Adrenal gland (tissue), 12 donors: ENCODE results near the gene CCL3. TPM values are rescaled to one million over a fixed set of nuclear protein-coding genes. Genes with fewer than 3 reads are reported as not detected.

ENCODE experiments used
- DNase-seq, 7 donors: peaks; one replicate each; pipeline ENCODE4 v3.0.0-alpha.2; 2019 to 2020
- H3K27ac ChIP-seq, 5 donors: fragments of 200-600 bp; sonication (generic) in 4 of 5; 1 replicate in 3 of 5; 2 replicates in 2 of 5; pipeline versions ENCODE4 v1.5.1 to v1.8.0; 2016 to 2020; ENCODE audit warnings: mild to moderate bottlenecking in 1 of 5
- H3K27me3 ChIP-seq: fragments of 200-600 bp; 2 replicates; pipeline ENCODE4 v1.8.0; 2021
- H3K36me3 ChIP-seq, 2 donors: fragments of 200-600 bp; replicated peaks in 1 of 2; 1 replicate in 1 of 2; 2 replicates in 1 of 2; pipeline versions ENCODE4 v1.5.1 to v1.8.0; 2018 to 2022
- H3K4me1 ChIP-seq, 2 donors: fragments of 200-600 bp; replicated peaks in 1 of 2; 1 replicate in 1 of 2; 2 replicates in 1 of 2; pipeline versions ENCODE4 v1.5.1 to v1.8.0; 2018 to 2021
- H3K4me3 ChIP-seq, 4 donors: fragments of 200-600 bp; sonication (generic) in 3 of 4; one replicate each; pipeline ENCODE4 v1.5.1; 2016 to 2018
- H3K9me3 ChIP-seq, 3 donors: fragments of 200-600 bp; sonication (generic) in 1 of 3; replicated peaks in 1 of 3; 1 replicate in 2 of 3; 2 replicates in 1 of 3; pipeline versions ENCODE4 v1.5.1 to v1.8.0; 2016 to 2021
- POLR2A ChIP-seq, 2 donors: fragments of 450-650 bp; IDR thresholded peaks; one replicate each; pipeline ENCODE4 v1.6.1; 2017; ENCODE audit warnings: antibody characterized with exemption in 2 of 2, mild to moderate bottlenecking in 2 of 2, moderate library complexity in 1 of 2
- WGBS, 4 donors: extraction: QIAGEN DNeasy Blood & Tissue Kit in 2 of 4; methylation state at CpG; one replicate each; pipeline versions ENCODE4 v1.1.5 to v1.1.7; 2013 to 2017; 5-methylcytosine and 5-hydroxymethylcytosine counted together
- intact Hi-C, 2 donors: fragments of 100-400 bp; cut with DNase I; formaldehyde crosslinking; loops; one replicate each; pipeline versions ENCODE4 v1.14.1 to v1.15.0; 2022 to 2023
- polyA plus RNA-seq, 3 donors: library from polyadenylated mRNA; stranded (reverse); fragments of 200-250 nt in 2 of 3; fragments of 350-450 nt in 1 of 3; fragmentation: Illumina TruSeq in 1 of 3; extraction: RNeasy Lipid Tissue Mini Kit (QIAGEN cat#74804) in 1 of 3; gene quantifications; one replicate each; pipeline ENCODE4 v1.2.3, GENCODE V29; 2013 to 2014
- total RNA-seq, 9 donors: library from RNA; depleted of rRNA in 4 of 9; stranded (reverse); fragments of >200 nt in 4 of 9; fragments of 120-200 nt in 1 of 9; fragmentation: NEBNext Ultra II Directional in 1 of 9; extraction: Animal tissue kit (Norgen Biotek cat#: 25700) in 1 of 9; gene quantifications; one replicate each; pipeline versions ENCODE4 v1.1.0 to v1.2.4, GENCODE V29; 2013 to 2023
- TF ChIP-seq, protein P1 (sequence below), 6 experiments: fragments of 450-650 bp in 4 of 6; fragments of 200-600 bp in 2 of 6; sonication (generic) in 1 of 6; IDR thresholded peaks; 1 replicate in 5 of 6; 2 replicates in 1 of 6; pipeline versions ENCODE4 v1.5.1 to v1.8.0; 2016 to 2021; ENCODE audit warnings: antibody characterized with exemption in 6 of 6, mild to moderate bottlenecking in 2 of 6, moderate library complexity in 1 of 6
- donor health status: healthy with polysubstance abuse.
- donor health status: Bipolar disorder and iron deficiency.
- donor health status: DM: yes; HTN: yes; CAD: no.
- donor health status: DM: no; HTN: no; CAD: no.
- donor health status: DM: no; HTN: no; CAD: no.
- donor health status: DM: yes; HTN: yes; CAD: no.

Gene CCL3
- total and polyA plus RNA-seq, 12 donors: 0.54 to 15.3 (median 5.0) TPM

GRCh38 chr17:36129616-36130015 lies 39.7 kb upstream of the CCL3 start:
- DNase-seq: no peak
- H3K27me3 ChIP-seq: no peaks in the 10 kb centered on the region
- no peak overlapping the region for H3K4me3 ChIP-seq
- whole genome bisulfite sequencing, 4 donors: 58 to 68% (median 64%) methylated on average over 1 of the region's 1 CpG
- no peak overlapping the region for H3K27ac ChIP-seq
- TF ChIP-seq POLR2A (IDR thresholded peaks at IDR 0.05): no peak
- TF ChIP-seq, protein P1, sequence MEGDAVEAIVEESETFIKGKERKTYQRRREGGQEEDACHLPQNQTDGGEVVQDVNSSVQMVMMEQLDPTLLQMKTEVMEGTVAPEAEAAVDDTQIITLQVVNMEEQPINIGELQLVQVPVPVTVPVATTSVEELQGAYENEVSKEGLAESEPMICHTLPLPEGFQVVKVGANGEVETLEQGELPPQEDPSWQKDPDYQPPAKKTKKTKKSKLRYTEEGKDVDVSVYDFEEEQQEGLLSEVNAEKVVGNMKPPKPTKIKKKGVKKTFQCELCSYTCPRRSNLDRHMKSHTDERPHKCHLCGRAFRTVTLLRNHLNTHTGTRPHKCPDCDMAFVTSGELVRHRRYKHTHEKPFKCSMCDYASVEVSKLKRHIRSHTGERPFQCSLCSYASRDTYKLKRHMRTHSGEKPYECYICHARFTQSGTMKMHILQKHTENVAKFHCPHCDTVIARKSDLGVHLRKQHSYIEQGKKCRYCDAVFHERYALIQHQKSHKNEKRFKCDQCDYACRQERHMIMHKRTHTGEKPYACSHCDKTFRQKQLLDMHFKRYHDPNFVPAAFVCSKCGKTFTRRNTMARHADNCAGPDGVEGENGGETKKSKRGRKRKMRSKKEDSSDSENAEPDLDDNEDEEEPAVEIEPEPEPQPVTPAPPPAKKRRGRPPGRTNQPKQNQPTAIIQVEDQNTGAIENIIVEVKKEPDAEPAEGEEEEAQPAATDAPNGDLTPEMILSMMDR (IDR thresholded peaks at IDR 0.05): no peak
- H3K9me3 ChIP-seq: peaks cover 0 to 11% (median 0%) of the 10 kb centered on the region in 3 donors
- H3K36me3 ChIP-seq: no peaks in the 10 kb centered on the region
- intact Hi-C loops: loop anchor here in 1 of 2 donors (10.0 kb wide), 1 partner anchor 55 kb away; no protein-coding TSS in a partner anchor
- no peaks in the 10 kb centered on the region for H3K4me1 ChIP-seq

DNA sequence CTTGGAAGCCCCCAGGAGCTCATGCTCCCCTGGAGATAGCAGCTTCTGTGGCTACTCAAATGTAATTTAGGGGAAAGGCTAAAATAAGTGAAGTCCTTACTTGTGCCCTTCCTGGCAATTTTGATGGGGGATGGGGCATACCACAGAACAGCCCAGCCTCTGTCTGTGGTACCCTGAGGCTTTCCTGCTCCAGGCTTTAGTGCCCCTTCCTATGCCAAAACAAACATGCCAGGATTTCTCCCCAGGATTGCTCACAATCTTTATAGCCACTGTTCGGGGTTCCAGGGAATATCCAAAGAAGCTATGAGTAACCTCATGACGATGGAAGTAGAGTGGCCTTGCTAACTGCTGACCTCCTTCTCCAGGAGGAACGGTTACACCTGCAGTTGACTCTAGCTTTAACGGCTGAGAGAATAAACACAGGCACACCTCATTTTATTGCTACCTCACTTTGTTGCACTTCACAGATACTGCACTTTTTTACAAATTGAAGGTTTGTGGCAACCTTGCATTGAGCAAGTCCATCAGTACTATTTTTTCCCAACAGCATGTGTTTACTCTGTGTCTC lies 38.6 kb upstream of the CCL3 start:
- Histone ChIP-seq H3K27ac (no peak overlapping the region), H3K9me3 (peaks cover 0 to 11% (median 0%) of the 10 kb centered on the region in 3 donors), H3K4me1 (no peaks in the 10 kb centered on the region), H3K4me3 (no peak overlapping the region), H3K36me3 (no peaks in the 10 kb centered on the region), H3K27me3 (no peaks in the 10 kb centered on the region)
- no peak for DNase-seq
- TF ChIP-seq, protein P1 (IDR thresholded peaks at IDR 0.05): no peak
- no peak for TF ChIP-seq POLR2A (IDR thresholded peaks at IDR 0.05)
- intact Hi-C loops: loop anchor here in 1 of 2 donors (10.0 kb wide), 1 partner anchor 54 kb away; no protein-coding TSS in a partner anchor
- 71 to 76% (median 74%) methylated on average over 4 of the region's 4 CpGs for WGBS, 4 donors

DNA sequence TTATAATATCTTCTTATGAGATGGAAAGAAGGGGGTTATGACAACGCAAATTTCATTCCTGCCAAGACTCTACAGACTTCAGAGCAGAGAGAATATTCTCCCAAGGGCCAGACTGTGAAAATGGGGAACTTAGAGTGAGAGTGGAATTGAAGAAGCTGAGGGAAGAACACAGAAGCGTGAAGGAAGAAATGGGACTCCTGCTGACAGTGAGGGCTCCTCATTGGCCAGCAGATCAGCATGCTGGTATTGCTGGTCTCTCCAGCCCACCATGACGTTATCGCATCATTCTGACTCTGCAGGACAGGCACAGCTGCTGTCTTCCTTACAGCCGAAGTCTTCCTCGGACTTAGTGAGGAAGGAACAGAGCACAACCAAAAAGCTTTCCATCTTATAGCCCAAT lies 38.0 kb upstream of the CCL3 start:
- Histone ChIP-seq H3K4me1 (no peaks in the 10 kb centered on the region), H3K27ac (no peak overlapping the region), H3K36me3 (no peaks in the 10 kb centered on the region), H3K27me3 (no peaks in the 10 kb centered on the region), H3K9me3 (peaks cover 0 to 11% (median 0%) of the 10 kb centered on the region in 3 donors), H3K4me3 (no peak overlapping the region)
- no peak for DNase-seq
- TF ChIP-seq POLR2A (IDR thresholded peaks at IDR 0.05): no peak
- TF ChIP-seq, protein P1 (IDR thresholded peaks at IDR 0.05): no peak
- intact Hi-C loops: loop anchor here in 1 of 2 donors (10.0 kb wide), 1 partner anchor 53 kb away; no protein-coding TSS in a partner anchor
- WGBS, 4 donors: 67 to 83% (median 69%) methylated on average over 6 of the region's 6 CpGs

DNA sequence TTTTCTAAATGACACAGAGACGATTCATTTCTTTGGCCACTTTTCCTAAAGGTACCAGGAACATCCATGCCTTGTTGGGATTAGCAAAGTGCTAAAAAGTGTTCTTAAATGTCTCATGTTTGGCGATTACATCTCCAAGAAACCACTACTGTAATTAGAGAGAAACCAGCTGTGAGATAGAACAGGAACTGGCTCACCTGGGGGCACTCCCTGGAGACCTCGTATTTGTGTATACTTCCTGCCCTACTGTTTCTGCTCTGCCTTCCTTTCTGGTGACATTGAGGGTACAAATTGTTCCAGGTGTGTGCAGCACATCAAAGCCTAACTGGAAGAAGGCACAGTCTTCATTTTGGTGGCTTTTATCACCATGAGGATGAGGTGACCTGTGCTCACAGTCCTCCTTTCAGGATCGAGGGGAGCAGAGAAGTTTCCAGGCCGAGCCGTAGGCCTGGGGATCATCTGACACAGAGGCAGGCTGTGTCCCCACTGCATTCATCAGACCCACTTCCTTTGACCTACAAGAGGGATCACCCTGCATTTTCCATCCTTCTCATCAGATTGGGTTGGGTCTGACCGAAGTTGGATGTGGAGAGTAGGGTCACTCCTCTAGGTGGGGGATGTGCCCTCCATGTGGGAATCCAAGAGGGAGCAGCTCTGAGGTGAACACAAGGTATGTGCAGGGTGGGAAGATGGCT lies 37.4 kb upstream of the CCL3 start:
- no peak for DNase-seq
- Histone ChIP-seq H3K27me3 (no peaks in the 10 kb centered on the region), H3K4me1 (no peaks in the 10 kb centered on the region), H3K4me3 (no peak overlapping the region), H3K36me3 (no peaks in the 10 kb centered on the region), H3K9me3 (peaks cover 0 to 11% (median 0%) of the 10 kb centered on the region in 3 donors), H3K27ac (no peak overlapping the region)
- TF ChIP-seq POLR2A (IDR thresholded peaks at IDR 0.05): no peak
- TF ChIP-seq, protein P1 (IDR thresholded peaks at IDR 0.05): no peak
- intact Hi-C loops: loop anchor here in 1 of 2 donors (10.0 kb wide), 1 partner anchor 53 kb away; no protein-coding TSS in a partner anchor
- WGBS, 4 donors: 64 to 81% (median 70%) methylated on average over 7 of the region's 7 CpGs
